Fibroblast of lung (primary cell): ENCODE results near the gene DDX27. TPM values are rescaled to one million over a fixed set of nuclear protein-coding genes. Genes with fewer than 3 reads are reported as not detected.

Experiments
- DNase-seq, 2 donors: peaks; one replicate each; pipeline versions ENCODE4 v3.0.0 to v3.0.0-alpha.2; 2010; ENCODE audit warnings: low read depth in 2 of 2
- H2AFZ ChIP-seq: 2 replicates; pipeline ENCODE4 v1.5.1; 2012; ENCODE audit warnings: low read length, control low read depth, inconsistent platforms
- H3K27ac ChIP-seq: 2 replicates; pipeline ENCODE4 v1.5.1; 2011; ENCODE audit warnings: low read length, control low read depth; ENCODE audit not compliant: insufficient read depth
- H3K27me3 ChIP-seq: 2 replicates; pipeline ENCODE4 v1.5.1; 2011; ENCODE audit warnings: mild to moderate bottlenecking, low read length; ENCODE audit not compliant: control insufficient read depth, insufficient read depth
- H3K36me3 ChIP-seq: 2 replicates; pipeline ENCODE4 v1.5.1; 2011; ENCODE audit warnings: low read length; ENCODE audit not compliant: control insufficient read depth, insufficient read depth
- H3K4me1 ChIP-seq: 2 replicates; pipeline ENCODE4 v1.5.1; 2011; ENCODE audit warnings: low read length; ENCODE audit not compliant: control insufficient read depth, insufficient read depth; ENCODE audit errors: extremely low read depth
- H3K4me2 ChIP-seq: 2 replicates; pipeline ENCODE4 v1.5.1; 2011; ENCODE audit warnings: low read length, control low read depth; ENCODE audit not compliant: insufficient read depth; ENCODE audit errors: extremely low read depth
- H3K4me3 ChIP-seq, 4 experiments: fragments of 200-600 bp in 1 of 4; sonication (generic) in 1 of 4; replicated peaks in 1 of 4; 2 replicates each; pipeline ENCODE4 v1.5.1; 2011 to 2016; ENCODE audit warnings: low read length in 4 of 4, low read depth in 3 of 4, mild to moderate bottlenecking in 3 of 4, control low read depth in 2 of 4, inconsistent platforms in 1 of 4, mixed read lengths in 1 of 4; ENCODE audit not compliant: insufficient read depth in 1 of 4; ENCODE audit errors: control extremely low read depth in 1 of 4
- H3K79me2 ChIP-seq: 2 replicates; pipeline ENCODE4 v1.5.1; 2012; ENCODE audit warnings: mild to moderate bottlenecking, low read length, inconsistent platforms; ENCODE audit not compliant: control insufficient read depth, insufficient read depth
- H3K9ac ChIP-seq: 2 replicates; pipeline ENCODE4 v1.5.1; 2011; ENCODE audit warnings: mild to moderate bottlenecking, low read length, control low read depth; ENCODE audit not compliant: insufficient read depth
- H3K9me3 ChIP-seq: 2 replicates; pipeline ENCODE4 v1.5.1; 2012; ENCODE audit warnings: low read depth, low read length; ENCODE audit not compliant: control insufficient read depth, insufficient read depth
- H4K20me1 ChIP-seq: 2 replicates; pipeline ENCODE4 v1.5.1; 2011; ENCODE audit warnings: low read length; ENCODE audit not compliant: control insufficient read depth, insufficient read depth; ENCODE audit errors: extremely low read depth
- CTCF ChIP-seq, 2 donors: IDR thresholded peaks in 1 of 2; conservative IDR thresholded peaks in 1 of 2; 1 replicate in 1 of 2; 2 replicates in 1 of 2; pipeline ENCODE4 v1.5.1; 2011 to 2012; ENCODE audit warnings: low read length in 2 of 2, control low read depth in 1 of 2, inconsistent platforms in 1 of 2, low read depth in 1 of 2, mild to moderate bottlenecking in 1 of 2
- EZH2 ChIP-seq: IDR thresholded peaks from 2 replicates; pipeline ENCODE4 v1.5.1; 2012; ENCODE audit warnings: low read length, control low read depth, mild to moderate bottlenecking; ENCODE audit errors: missing control alignments
- polyA plus RNA-seq, 2 donors: library from polyadenylated mRNA; depleted of rRNA in 1 of 2; stranded (reverse) in 1 of 2; unstranded in 1 of 2; fragments of >200 nt; gene quantifications; 2 replicates each; pipeline ENCODE4 v1.2.1, GENCODE V29; 2011 to 2012; ENCODE audit warnings: missing spikeins in 1 of 2
- total RNA-seq: library from RNA; depleted of rRNA; stranded (reverse); fragments of >200 nt; gene quantifications from 2 replicates; pipeline ENCODE4 v1.2.1, GENCODE V29; 2014

DDX27 gene
- total and polyA plus RNA-seq, 2 donors (not counting 1 experiment from before 2014, with no cell fraction given) = 24.7 to 32.5 TPM

GRCh38 chr20:49272654-49273053 lies 53.4 kb downstream of the DDX27 start:
- Histone ChIP-seq H4K20me1 (peaks cover 4% of the 10 kb centered on the region), H3K79me2 (peaks cover 68% of the 10 kb centered on the region), H3K4me3 (no peak overlapping the region), H3K27ac (no peak overlapping the region), H3K4me2 (no peak overlapping the region), H3K27me3 (no peaks in the 10 kb centered on the region), H3K9me3 (no peaks in the 10 kb centered on the region), H2AFZ (no peak overlapping the region), H3K36me3 (peaks cover 11% of the 10 kb centered on the region), H3K4me1 (peaks cover 8% of the 10 kb centered on the region), H3K9ac (no peak overlapping the region)
- no peak for DNase-seq
- TF ChIP-seq EZH2 (no peak), CTCF (conservative IDR thresholded peaks at IDR 0.05 in 1 of 2, IDR thresholded peaks at IDR 0.05 in 1 of 2; ENCODE audit: low read depth in 1 of 2, low read length in 2 of 2) (no peak)

DNA sequence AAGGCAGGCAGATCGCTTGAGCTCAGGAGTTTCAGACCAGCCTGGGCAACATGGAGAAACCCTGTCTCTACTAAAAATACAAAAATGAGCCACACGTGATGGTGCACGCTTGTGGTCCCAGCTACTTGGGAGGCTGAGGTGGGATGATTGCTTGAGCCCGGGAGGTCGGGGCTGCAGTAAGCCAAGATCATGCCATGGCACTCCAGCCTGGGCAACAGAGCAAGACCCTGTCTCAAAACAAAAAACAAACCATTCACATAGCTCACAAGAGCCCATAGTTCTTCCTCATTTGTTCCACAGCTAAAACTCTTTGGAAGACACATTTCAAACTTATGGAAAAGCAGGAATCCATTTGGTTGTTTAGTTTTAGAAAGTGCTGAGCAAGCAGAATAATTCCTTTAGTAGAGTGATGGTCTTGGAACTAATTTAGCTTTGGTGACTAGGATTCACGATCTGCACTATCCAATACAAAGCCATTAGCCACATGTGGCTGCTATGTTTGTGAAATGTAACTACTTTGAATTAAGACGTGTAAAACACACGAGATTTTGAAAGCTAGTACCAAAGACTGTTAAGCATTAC lies 54.6 kb downstream of the DDX27 start:
- Histone ChIP-seq H4K20me1 (peaks cover 4% of the 10 kb centered on the region), H3K27me3 (no peaks in the 10 kb centered on the region), H3K9me3 (no peaks in the 10 kb centered on the region), H3K79me2 (peaks cover 70% of the 10 kb centered on the region), H3K36me3 (peaks cover 11% of the 10 kb centered on the region), H3K27ac (no peak overlapping the region), H3K4me1 (peaks cover 8% of the 10 kb centered on the region), H3K4me3 (no peak overlapping the region), H3K9ac (no peak overlapping the region), H3K4me2 (no peak overlapping the region), H2AFZ (no peak overlapping the region)
- no peak for DNase-seq
- no peak for TF ChIP-seq CTCF (conservative IDR thresholded peaks at IDR 0.05 in 1 of 2, IDR thresholded peaks at IDR 0.05 in 1 of 2; ENCODE audit: low read depth in 1 of 2, low read length in 2 of 2)
- TF ChIP-seq EZH2 = no peak

- Histone ChIP-seq H3K4me3 (peak overlapping the region in 1 of 4 experiments; percentile 100), H3K36me3 (peaks cover 16% of the 10 kb centered on the region)
These were observed 56.0 kb downstream of the DDX27 start for GRCh38 chr20:49275216-49275615.

More at GRCh38 chr20:49275216-49275615, 56.0 kb downstream of the DDX27 start:
- Histone ChIP-seq H3K9me3 (peaks cover 2% of the 10 kb centered on the region), H3K27me3 (no peaks in the 10 kb centered on the region), H3K79me2 (peaks cover 73% of the 10 kb centered on the region), H3K4me2 (peak overlapping the region; percentile 92), H3K9ac (no peak overlapping the region), H2AFZ (no peak overlapping the region), H4K20me1 (peaks cover 4% of the 10 kb centered on the region), H3K4me1 (peaks cover 6% of the 10 kb centered on the region), H3K27ac (peak overlapping the region; percentile 0)
- TF ChIP-seq EZH2 (no peak), CTCF (conservative IDR thresholded peaks at IDR 0.05 in 1 of 2, IDR thresholded peaks at IDR 0.05 in 1 of 2; ENCODE audit: low read depth in 1 of 2, low read length in 2 of 2) (no peak)
- DNase-seq = no peak
